ENCODE results near the gene UBL4B.

UBL4B gene

GRCh38 chr1:110087812-110088738 lies 24.2 kb upstream of the UBL4B start:
- TF ChIP-seq, protein P1, sequence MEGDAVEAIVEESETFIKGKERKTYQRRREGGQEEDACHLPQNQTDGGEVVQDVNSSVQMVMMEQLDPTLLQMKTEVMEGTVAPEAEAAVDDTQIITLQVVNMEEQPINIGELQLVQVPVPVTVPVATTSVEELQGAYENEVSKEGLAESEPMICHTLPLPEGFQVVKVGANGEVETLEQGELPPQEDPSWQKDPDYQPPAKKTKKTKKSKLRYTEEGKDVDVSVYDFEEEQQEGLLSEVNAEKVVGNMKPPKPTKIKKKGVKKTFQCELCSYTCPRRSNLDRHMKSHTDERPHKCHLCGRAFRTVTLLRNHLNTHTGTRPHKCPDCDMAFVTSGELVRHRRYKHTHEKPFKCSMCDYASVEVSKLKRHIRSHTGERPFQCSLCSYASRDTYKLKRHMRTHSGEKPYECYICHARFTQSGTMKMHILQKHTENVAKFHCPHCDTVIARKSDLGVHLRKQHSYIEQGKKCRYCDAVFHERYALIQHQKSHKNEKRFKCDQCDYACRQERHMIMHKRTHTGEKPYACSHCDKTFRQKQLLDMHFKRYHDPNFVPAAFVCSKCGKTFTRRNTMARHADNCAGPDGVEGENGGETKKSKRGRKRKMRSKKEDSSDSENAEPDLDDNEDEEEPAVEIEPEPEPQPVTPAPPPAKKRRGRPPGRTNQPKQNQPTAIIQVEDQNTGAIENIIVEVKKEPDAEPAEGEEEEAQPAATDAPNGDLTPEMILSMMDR (IDR thresholded peaks at IDR 0.05; ENCODE audit: extremely low read depth, missing control alignments): peak; percentile 70
- peak; percentile 84 for DNase-seq (ENCODE audit: low spot score)

- DNase-seq (ENCODE audit: low spot score): no peak
- TF ChIP-seq, protein P1 (IDR thresholded peaks at IDR 0.05; ENCODE audit: extremely low read depth, missing control alignments): no peak
Observed at GRCh38 chr1:110088739-110089316, 23.4 kb upstream of the UBL4B start.

GRCh38 chr1:110089561-110090275 lies 22.5 kb upstream of the UBL4B start:
- TF ChIP-seq, protein P1 (IDR thresholded peaks at IDR 0.05; ENCODE audit: extremely low read depth, missing control alignments): no peak
- DNase-seq (ENCODE audit: low spot score): no peak

- DNase-seq (ENCODE audit: low spot score): no peak
- TF ChIP-seq, protein P1 (IDR thresholded peaks at IDR 0.05; ENCODE audit: extremely low read depth, missing control alignments): no peak
Observed at GRCh38 chr1:110091381-110091780, 20.9 kb upstream of the UBL4B start.

DNA sequence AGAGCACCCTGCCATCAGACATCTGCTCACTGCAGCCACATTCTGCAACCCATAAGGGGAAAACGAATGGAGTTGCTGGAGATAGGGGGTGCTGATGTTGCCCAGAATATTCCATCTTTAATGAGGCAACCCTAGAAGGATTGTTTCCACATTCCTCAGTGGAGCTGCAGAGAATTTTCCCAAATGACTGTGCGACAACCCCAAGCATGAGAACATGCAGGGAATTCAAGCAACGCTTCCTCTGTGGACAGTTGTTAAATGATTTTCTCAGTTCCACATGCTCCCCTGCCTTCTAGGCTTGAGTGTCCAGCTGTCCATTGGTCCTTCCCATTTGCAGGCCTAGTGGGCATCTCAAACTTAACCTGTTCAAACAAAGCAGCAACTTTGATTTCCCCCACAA lies 20.5 kb upstream of the UBL4B start:
- no peak for DNase-seq (ENCODE audit: low spot score)
- TF ChIP-seq, protein P1 (IDR thresholded peaks at IDR 0.05; ENCODE audit: extremely low read depth, missing control alignments): no peak

DNA sequence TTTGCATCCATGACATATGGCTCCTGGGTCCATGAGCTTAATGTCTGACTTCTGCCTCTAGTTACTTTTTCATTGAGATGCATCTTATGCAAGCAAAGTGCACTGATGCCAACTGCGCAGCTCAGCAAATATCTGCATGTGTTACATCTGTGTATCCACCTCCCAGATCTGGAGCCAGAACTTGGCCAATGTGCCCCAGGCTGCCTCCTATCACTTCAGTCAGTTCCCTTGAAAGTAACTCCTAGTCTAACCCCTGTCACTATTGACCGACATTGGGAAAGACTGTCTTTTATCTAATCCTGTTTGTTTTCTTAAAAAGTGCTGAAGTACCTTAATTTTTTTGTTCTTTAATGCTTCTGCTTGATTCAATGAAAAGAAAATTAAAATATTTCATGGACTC lies 19.3 kb upstream of the UBL4B start:
- TF ChIP-seq, protein P1 (IDR thresholded peaks at IDR 0.05; ENCODE audit: extremely low read depth, missing control alignments): no peak
- DNase-seq (ENCODE audit: low spot score): no peak
